ENCODE measurements around the gene INO80B.

Gene INO80B

GRCh38 chr2:74425523-74425922 lies 29.4 kb upstream of the INO80B start:
- no peak for DNase-seq (ENCODE audit: low read depth)
- H3K4me3 ChIP-seq (ENCODE audit: control insufficient read depth, low read depth, low read length) = no peak overlapping the region
- TF ChIP-seq CTCF (IDR thresholded peaks at IDR 0.05; ENCODE audit: control insufficient read depth, insufficient read depth, low read depth, low read length, missing control alignments) = no peak

- TF ChIP-seq CTCF (IDR thresholded peaks at IDR 0.05; ENCODE audit: control insufficient read depth, insufficient read depth, low read depth, low read length, missing control alignments) = no peak
- DNase-seq (ENCODE audit: low read depth) = no peak
- no peak overlapping the region for H3K4me3 ChIP-seq (ENCODE audit: control insufficient read depth, low read depth, low read length)
These were observed 28.6 kb upstream of the INO80B start for GRCh38 chr2:74426181-74426758.

GRCh38 chr2:74427551-74427950 lies 27.3 kb upstream of the INO80B start:
- no peak for DNase-seq (ENCODE audit: low read depth)
- TF ChIP-seq CTCF (IDR thresholded peaks at IDR 0.05; ENCODE audit: control insufficient read depth, insufficient read depth, low read depth, low read length, missing control alignments) = peak; percentile 10
- no peak overlapping the region for H3K4me3 ChIP-seq (ENCODE audit: control insufficient read depth, low read depth, low read length)

GRCh38 chr2:74428675-74429074 lies 26.2 kb upstream of the INO80B start:
- TF ChIP-seq CTCF (IDR thresholded peaks at IDR 0.05; ENCODE audit: control insufficient read depth, insufficient read depth, low read depth, low read length, missing control alignments) = no peak
- DNase-seq (ENCODE audit: low read depth) = no peak
- no peak overlapping the region for H3K4me3 ChIP-seq (ENCODE audit: control insufficient read depth, low read depth, low read length)

- no peak overlapping the region for H3K4me3 ChIP-seq (ENCODE audit: control insufficient read depth, low read depth, low read length)
- no peak for TF ChIP-seq CTCF (IDR thresholded peaks at IDR 0.05; ENCODE audit: control insufficient read depth, insufficient read depth, low read depth, low read length, missing control alignments)
- no peak for DNase-seq (ENCODE audit: low read depth)
These were observed 25.1 kb upstream of the INO80B start for GRCh38 chr2:74429487-74430451.

- no peak for DNase-seq (ENCODE audit: low read depth)
- H3K4me3 ChIP-seq (ENCODE audit: control insufficient read depth, low read depth, low read length) = no peak overlapping the region
- no peak for TF ChIP-seq CTCF (IDR thresholded peaks at IDR 0.05; ENCODE audit: control insufficient read depth, insufficient read depth, low read depth, low read length, missing control alignments)
These were observed 24.4 kb upstream of the INO80B start for GRCh38 chr2:74430502-74430901.

Measured in AG09309 (cell line).